AG20443 (cell line): ENCODE data around the gene RCOR2.

Experiments used
- DNase-seq: peaks from one replicate; pipeline ENCODE4 v3.0.0; 2012; ENCODE audit warnings: low spot score, mixed read lengths

Gene RCOR2

GRCh38 chr11:63922673-63923192 lies 5.8 kb upstream of the RCOR2 start:
- DNase-seq: no peak

- no peak for DNase-seq
Observed at GRCh38 chr11:63920939-63921417, 4.0 kb upstream of the RCOR2 start.

GRCh38 chr11:63920126-63920938 lies 3.4 kb upstream of the RCOR2 start:
- DNase-seq: peak; percentile 70

GRCh38 chr11:63919267-63920125 lies 2.5 kb upstream of the RCOR2 start:
- DNase-seq: peak; percentile 53

GRCh38 chr11:63918507-63919191 lies 1.7 kb upstream of the RCOR2 start:
- DNase-seq: no peak

- DNase-seq: peak; percentile 60
Observed at GRCh38 chr11:63917692-63918506, 935 bp upstream of the RCOR2 start.

- peak; percentile 73 for DNase-seq
Observed at GRCh38 chr11:63915961-63916836, 765 bp downstream of the RCOR2 start.

- no peak for DNase-seq
Observed at GRCh38 chr11:63914896-63915691, 1.9 kb downstream of the RCOR2 start.

GRCh38 chr11:63913866-63914830 lies 2.8 kb downstream of the RCOR2 start:
- DNase-seq: no peak

GRCh38 chr11:63912678-63913077 lies 4.3 kb downstream of the RCOR2 start:
- no peak for DNase-seq

GRCh38 chr11:63911876-63912275 lies 5.1 kb downstream of the RCOR2 start:
- no peak for DNase-seq

GRCh38 chr11:63911440-63911839 lies 5.5 kb downstream of the RCOR2 start:
- DNase-seq: no peak

- no peak for DNase-seq
Observed at GRCh38 chr11:63910675-63911074, 6.3 kb downstream of the RCOR2 start.

- DNase-seq: no peak
Observed at GRCh38 chr11:63909591-63910506, 7.1 kb downstream of the RCOR2 start.

GRCh38 chr11:63908631-63909401 lies 8.1 kb downstream of the RCOR2 start:
- DNase-seq: no peak

GRCh38 chr11:63907808-63908530 lies 9.0 kb downstream of the RCOR2 start:
- no peak for DNase-seq
